Retina (tissue), 1 donor: ENCODE measurements around the gene PSMA7.
"Not testable (repeated sequence)": the region's sequence is repeated elsewhere in the genome, so short reads cannot be mapped to it uniquely, and the experiment has no call there.

Experiments
- DNase-seq: peaks from one replicate; pipeline ENCODE4 v3.0.0-alpha.2; 2016

Gene PSMA7

GRCh38 chr20:62118113-62119043, 24.8 kb downstream of the PSMA7 start:
- no peak for DNase-seq

GRCh38 chr20:62117658-62118057, 25.5 kb downstream of the PSMA7 start:
- no peak for DNase-seq

- DNase-seq = peak; percentile 83
These were observed 25.9 kb downstream of the PSMA7 start for GRCh38 chr20:62117362-62117646.

- no peak for DNase-seq
These were observed 26.4 kb downstream of the PSMA7 start for GRCh38 chr20:62116558-62117361.

- DNase-seq = not testable (repeated sequence)
These were observed 27.3 kb downstream of the PSMA7 start for GRCh38 chr20:62115800-62116407.

DNA sequence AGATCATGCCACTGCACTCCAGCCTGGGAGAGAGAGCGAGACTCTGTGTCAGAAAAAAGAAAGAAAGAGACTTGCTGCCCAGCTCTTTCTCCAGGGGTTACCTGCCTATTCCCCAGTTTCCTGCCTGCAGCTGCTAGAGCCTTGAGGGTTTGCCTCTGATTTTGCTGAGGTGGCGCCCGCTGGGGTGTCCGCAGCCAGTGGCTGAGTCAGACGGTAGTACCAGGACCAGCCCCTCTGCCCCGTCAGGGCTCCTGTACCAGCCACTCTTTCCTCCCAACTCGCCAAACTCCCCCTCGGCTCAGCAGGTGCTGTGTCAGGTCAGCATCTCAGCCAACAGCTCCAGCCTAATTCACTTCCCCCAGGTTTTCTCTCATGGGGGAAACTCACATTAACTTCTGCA, 28.3 kb downstream of the PSMA7 start:
- no peak for DNase-seq

DNA sequence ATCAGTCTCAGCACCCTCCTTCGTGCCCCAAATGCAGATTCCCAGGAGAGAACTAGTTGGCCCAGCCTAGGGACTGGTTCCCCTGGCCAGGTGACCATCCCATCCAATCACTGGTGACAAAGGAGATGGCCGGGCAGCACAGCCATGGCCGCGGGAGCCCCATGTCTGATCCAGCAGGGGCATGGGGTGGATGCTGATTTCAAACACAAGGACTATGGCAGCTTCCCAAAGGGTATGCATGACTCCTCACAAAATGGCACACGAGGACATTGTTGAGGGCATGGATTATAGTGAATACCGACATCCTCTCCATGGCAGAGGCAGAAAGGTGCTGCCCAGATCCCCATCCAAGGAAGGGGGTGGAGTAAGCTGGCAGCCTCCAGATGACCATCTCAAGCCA, 30.8 kb downstream of the PSMA7 start:
- DNase-seq = no peak

GRCh38 chr20:62111148-62111547, 32.0 kb downstream of the PSMA7 start:
- no peak for DNase-seq

- no peak for DNase-seq
These were observed 37.6 kb downstream of the PSMA7 start for GRCh38 chr20:62105592-62105991.

DNA sequence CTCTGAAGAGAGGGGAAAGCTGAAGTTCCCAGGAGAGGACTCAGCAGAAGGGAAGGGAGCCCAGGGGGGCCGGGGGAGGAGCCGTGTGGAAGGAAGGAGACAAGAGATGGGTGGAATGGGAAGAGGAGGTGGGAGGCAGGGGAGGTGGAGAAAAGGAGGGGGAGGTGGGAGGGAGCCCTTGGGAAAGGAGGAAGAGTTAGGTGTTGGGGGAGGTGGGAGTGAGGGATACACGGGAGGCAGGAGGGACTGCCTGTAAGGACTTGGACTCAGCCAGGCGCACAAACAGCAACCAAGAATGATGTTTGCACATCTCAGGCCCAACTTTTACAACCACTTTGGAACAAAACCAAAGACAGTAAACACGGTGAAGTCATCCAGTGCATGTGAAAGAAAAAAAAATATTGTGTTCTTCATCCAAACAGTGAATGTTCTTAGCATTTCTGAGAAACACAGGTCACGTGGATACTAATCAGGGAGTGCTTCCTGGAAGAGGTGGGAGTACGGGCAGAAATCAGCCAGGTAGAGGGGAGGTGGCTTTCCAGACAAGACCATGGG, 38.3 kb downstream of the PSMA7 start:
- DNase-seq = no peak

- DNase-seq = no peak
These were observed 38.9 kb downstream of the PSMA7 start for GRCh38 chr20:62104234-62104789.

DNA sequence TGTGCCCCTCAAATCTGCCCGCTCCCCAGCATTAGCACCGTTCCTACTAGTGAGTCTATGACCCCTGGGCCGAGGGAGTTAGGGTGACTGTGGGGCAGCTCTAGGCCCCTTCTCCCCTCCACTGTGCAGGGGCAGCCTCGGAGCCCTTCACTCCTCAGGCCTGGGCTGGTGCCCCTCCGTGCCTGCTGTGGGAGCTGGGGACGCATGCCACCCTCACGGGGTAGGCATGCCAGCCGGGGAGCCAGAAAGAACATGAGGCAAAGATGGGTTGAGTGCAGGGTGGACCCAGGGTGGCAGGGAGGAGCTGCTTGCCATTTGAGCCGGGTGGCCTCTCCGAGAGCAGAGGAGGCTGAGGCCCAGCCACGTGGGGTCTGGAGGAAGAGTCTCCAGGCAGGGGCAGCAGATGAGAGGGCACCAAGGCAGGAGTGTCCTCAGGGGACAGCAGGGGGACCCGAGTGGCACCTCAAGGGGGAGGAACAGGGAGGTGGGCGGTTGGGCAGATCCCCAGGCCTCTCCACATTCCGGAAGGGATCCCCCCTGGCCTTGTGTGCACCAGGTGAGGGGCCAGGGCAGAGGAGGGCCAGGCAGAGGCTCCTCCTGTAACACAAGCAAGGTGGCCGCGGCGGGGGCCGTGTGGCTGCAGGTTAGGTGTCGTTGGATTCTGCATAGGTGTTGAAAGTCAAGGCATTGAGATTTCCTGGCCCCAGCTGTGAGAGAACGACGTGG, 39.5 kb downstream of the PSMA7 start:
- DNase-seq = no peak

DNA sequence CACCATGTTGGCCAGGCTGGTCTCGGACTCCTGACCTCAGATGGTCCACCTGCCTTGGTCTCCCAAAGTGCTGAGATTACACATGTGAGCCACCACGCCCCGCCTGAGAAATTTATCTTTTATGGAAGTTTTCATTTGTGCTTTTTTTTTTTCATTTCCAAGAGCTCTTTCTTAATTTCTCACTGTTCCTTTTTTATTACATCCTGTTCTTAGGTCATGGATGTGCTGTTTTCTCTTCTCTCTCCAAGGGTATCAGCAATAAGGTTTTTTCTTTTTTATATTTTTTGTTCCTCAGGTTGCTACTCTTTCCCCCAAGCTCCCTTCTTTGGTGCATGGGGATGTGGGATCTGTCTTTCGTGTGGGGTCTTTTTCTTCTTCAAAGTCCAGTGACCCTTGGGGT, 42.1 kb downstream of the PSMA7 start:
- no peak for DNase-seq

DNA sequence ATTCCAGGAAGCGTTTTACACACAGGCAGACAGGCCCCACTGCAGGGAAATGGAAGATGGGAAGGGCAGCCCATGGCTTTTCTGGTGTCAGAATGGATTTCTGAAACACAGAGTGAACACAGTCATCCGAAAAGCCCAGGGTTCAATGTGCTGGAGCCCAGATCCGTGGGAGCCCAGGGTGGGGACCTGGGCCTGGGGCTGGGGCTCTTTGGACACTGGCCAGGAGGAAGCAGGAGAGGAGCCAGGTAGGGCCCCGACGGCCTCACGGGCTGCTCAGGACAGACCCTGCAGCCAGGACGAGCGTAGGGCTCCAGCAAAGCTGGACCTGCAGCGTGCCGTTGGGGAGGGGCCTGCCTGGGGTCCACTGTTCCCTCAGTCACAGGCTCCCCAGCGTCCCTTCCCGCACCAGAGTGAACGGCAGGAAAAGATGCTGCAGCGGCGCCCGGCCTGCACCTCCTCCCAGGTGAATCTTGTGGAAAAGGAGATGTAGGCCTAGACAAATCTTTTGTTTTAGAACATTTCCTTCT, 45.2 kb downstream of the PSMA7 start:
- DNase-seq = no peak

DNA sequence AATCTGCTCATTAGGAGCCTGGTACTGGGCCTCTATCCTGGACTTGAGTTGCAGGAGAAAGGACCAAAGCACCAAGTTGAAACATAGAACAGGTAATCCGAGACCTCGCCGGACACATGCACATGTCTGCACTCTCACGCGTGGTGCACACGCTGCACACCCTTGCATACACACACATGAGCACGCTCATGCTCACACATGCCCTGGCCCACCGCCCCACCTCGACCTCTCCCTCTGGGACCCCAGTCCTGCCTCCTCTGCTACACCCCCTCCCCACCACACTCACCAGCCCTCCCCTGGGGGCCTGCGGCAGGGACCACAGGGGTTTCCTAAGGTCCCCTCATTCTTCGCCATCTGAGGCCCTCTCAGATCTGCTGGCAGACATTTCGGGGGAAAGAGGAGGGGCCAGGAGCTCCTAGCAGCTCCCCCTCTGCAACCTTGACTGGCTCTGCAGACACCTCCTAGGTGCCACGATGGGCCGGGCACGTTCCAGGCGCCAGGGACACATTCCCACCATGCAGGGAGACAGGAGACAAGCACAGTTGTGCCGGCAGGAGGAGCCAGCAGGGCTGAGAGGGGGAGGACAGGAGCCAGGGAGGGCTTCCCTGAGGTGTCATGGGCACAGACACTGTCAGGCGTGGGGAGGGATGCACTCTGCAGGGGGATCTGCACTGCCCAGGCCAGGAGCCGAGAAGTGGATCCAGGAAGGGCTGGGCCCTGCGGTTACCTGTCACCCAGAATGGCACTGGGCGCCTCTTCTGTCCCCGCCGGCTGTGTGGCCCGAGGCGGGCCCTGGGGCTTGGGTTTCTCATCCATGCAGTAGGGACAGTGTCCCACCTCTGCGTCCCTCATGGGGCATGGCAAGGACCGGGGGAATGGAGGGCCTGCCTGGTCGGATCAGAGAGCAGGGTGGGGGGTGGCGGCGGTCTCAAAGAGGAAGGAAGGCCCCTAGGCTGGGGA, 46.5 kb downstream of the PSMA7 start:
- DNase-seq = no peak

DNA sequence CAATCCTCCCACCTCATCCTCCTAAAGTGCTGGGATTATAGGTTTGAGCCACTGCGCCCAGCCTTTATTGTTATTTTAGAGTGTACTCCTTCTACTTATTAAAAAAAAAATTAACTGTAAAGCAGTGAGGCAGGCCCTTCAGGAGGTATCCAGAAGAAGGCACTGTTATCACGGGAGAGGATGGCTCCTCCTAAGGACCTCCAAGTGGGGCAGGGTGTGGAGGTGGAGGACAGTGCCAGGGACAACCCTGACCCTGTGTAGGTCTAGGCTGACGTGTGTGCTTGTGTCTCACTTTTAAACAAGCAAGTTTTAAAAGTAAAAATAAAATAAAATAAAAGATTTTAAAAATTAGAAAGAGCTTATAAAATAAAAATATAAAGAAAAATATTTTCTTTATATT, 53.8 kb downstream of the PSMA7 start:
- DNase-seq = no peak

DNA sequence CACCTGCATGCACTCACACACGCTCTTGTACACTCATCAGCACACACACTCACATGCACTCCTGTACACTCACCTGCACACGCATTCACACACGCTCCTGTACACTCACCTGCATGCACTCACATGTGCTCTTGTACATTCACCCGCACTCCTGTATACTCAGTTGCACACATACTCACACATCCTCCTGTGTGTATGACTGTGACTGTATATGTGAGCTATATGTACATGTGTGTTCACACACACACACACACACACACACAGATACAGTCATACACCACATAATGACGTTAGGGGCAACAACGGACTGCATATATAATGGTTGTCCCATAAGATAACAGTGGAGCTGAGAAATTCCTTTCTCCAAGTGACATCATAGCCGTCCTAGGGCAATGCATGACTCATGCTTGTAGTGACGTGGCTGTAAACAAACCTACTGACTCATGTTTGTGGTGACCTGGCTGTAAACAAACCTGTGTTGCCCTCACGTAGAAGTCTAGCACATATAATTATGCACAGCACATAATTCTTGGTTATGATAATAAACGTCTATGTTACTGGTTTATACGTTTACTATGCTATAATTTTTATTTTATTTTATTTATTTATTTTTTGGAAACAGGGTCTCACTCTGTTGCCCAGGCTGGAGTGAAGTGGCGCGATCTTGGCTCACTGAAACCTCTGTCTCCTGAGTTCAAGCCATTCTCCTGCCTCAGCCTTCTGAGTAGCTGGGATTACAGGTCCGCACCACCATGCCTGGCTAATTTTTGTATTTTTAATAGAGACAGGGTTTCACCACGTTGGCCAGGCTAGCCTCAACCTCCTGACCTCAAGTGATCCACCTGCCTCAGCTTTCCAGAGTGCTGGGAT, 54.7 kb downstream of the PSMA7 start:
- no peak for DNase-seq

DNA sequence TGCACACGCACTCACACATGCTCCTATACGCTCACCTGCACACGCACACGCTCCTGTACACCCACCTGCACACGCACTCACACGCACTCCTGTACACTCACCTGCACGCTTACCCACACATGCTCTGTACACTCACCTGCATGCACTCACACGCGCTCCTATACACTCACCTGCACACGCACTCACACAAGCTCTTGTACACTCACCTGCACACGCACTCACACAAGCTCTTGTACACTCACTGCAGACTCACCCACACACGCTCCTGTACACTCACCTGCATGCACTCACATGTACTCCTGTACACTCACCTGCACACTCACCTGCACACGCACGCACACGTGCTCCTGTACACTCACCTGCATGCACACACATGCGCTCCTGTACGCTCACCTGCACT, 55.6 kb downstream of the PSMA7 start:
- no peak for DNase-seq

- no peak for DNase-seq
These were observed 56.0 kb downstream of the PSMA7 start for GRCh38 chr20:62087227-62087626.
